ENCODE measurements around the gene DIS3L. TPM values are rescaled to one million over a fixed set of nuclear protein-coding genes. Genes with fewer than 3 reads are reported as not detected.
A peak's percentile ranks its signal among the peaks of the same experiment; 100 is the strongest.
"Not testable (repeated sequence)": the region's sequence is repeated elsewhere in the genome, so short reads cannot be mapped to it uniquely, and the experiment has no call there.

Gene DIS3L
- total RNA-seq, 2 donors from 2014 or later, result 19.4 to 35.0 TPM

GRCh38 chr15:66254951-66255676 is 38.3 kb upstream of the DIS3L start:
- Histone ChIP-seq H3K36me3 (no peaks in the 10 kb centered on the region), H3K27ac (no peak overlapping the region), H3K27me3 (replicated peaks; ENCODE audit: insufficient read depth) (peaks cover 3% of the 10 kb centered on the region), H3K4me3 (no peak overlapping the region), H3K9me3 (no peaks in the 10 kb centered on the region), H3K4me1 (replicated peaks) (peaks cover 3% of the 10 kb centered on the region)
- intact Hi-C loops (cut with DNase I), result no loop called here
- TF ChIP-seq POLR2A (IDR thresholded peaks at IDR 0.05), result no peak
- no peak for TF ChIP-seq CTCF (IDR thresholded peaks at IDR 0.05)
- TF ChIP-seq POLR2AphosphoS5 (IDR thresholded peaks at IDR 0.05), result no peak
- no peak for DNase-seq (ENCODE audit: low spot score)
- 69% methylated on average over 19 of the region's 19 CpGs for WGBS

- TF ChIP-seq POLR2A (IDR thresholded peaks at IDR 0.05) (no peak), POLR2AphosphoS5 (IDR thresholded peaks at IDR 0.05) (no peak)
- intact Hi-C loops (cut with DNase I), result no loop called here
- Histone ChIP-seq H3K4me3 (no peak overlapping the region), H3K4me1 (replicated peaks) (peaks cover 3% of the 10 kb centered on the region), H3K27ac (no peak overlapping the region), H3K9me3 (no peaks in the 10 kb centered on the region), H3K27me3 (replicated peaks; ENCODE audit: insufficient read depth) (no peaks in the 10 kb centered on the region), H3K36me3 (no peaks in the 10 kb centered on the region)
- DNase-seq (ENCODE audit: low spot score), result no peak
- 83% methylated on average over 3 of the region's 3 CpGs for WGBS
Observed at GRCh38 chr15:66256692-66257091, 36.7 kb upstream of the DIS3L start.

GRCh38 chr15:66261056-66261455 is 32.3 kb upstream of the DIS3L start:
- Histone ChIP-seq H3K27me3 (replicated peaks; ENCODE audit: insufficient read depth) (no peaks in the 10 kb centered on the region), H3K4me1 (replicated peaks) (no peaks in the 10 kb centered on the region), H3K4me3 (no peak overlapping the region), H3K9me3 (no peaks in the 10 kb centered on the region), H3K27ac (no peak overlapping the region), H3K36me3 (no peaks in the 10 kb centered on the region)
- intact Hi-C loops (cut with DNase I), result no loop called here
- WGBS, result 25% methylated on average over 3 of the region's 3 CpGs
- peak; percentile 16 for DNase-seq (ENCODE audit: low spot score)
- TF ChIP-seq POLR2AphosphoS5 (IDR thresholded peaks at IDR 0.05), result peak; percentile 69
- TF ChIP-seq CTCF (IDR thresholded peaks at IDR 0.05), result no peak
- TF ChIP-seq POLR2A (IDR thresholded peaks at IDR 0.05), result no peak

- H3K9me3 ChIP-seq; DNase-seq (ENCODE audit: low spot score); H3K4me3 ChIP-seq; H3K36me3 ChIP-seq; H3K4me1 ChIP-seq (replicated peaks); intact Hi-C loops (cut with DNase I); H3K27ac ChIP-seq; H3K27me3 ChIP-seq (replicated peaks; ENCODE audit: insufficient read depth): not testable (repeated sequence)
- WGBS, result 100% methylated on average over 1 of the region's 1 CpG
Observed at GRCh38 chr15:66262837-66263236, 30.5 kb upstream of the DIS3L start.

GRCh38 chr15:66264859-66265513 is 28.4 kb upstream of the DIS3L start:
- Histone ChIP-seq H3K4me3 (no peak overlapping the region), H3K27ac (no peak overlapping the region), H3K27me3 (replicated peaks; ENCODE audit: insufficient read depth) (no peaks in the 10 kb centered on the region), H3K4me1 (replicated peaks) (no peaks in the 10 kb centered on the region), H3K36me3 (no peaks in the 10 kb centered on the region), H3K9me3 (no peaks in the 10 kb centered on the region)
- WGBS, result 89% methylated on average over 20 of the region's 20 CpGs
- no peak for DNase-seq (ENCODE audit: low spot score)
- intact Hi-C loops (cut with DNase I), result no loop called here
- TF ChIP-seq CTCF (IDR thresholded peaks at IDR 0.05) (no peak), POLR2A (IDR thresholded peaks at IDR 0.05) (no peak), POLR2AphosphoS5 (IDR thresholded peaks at IDR 0.05) (no peak)
